Transverse colon (tissue), 4 donors: Measurements from ENCODE around the gene GPATCH1. TPM values are rescaled to one million over a fixed set of nuclear protein-coding genes. Genes with fewer than 3 reads are reported as not detected.

Experiments used
- DNase-seq: peaks from one replicate; pipeline ENCODE4 v3.0.0-alpha.2; 2019
- H3K27ac ChIP-seq, 4 donors: fragments of 200-600 bp; sonication (generic); 2 replicates each; pipeline ENCODE4 v1.5.1; 2016 to 2018; ENCODE audit warnings: inconsistent platforms in 4 of 4
- H3K27me3 ChIP-seq: fragments of 200-600 bp; sonication (generic); 2 replicates; pipeline ENCODE4 v1.5.1; 2017; ENCODE audit warnings: inconsistent platforms
- H3K36me3 ChIP-seq, 4 donors: fragments of 200-600 bp; sonication (generic); 2 replicates each; pipeline ENCODE4 v1.5.1; 2017 to 2019; ENCODE audit warnings: inconsistent platforms in 4 of 4
- H3K4me1 ChIP-seq, 4 donors: fragments of 200-600 bp; sonication (generic); 2 replicates each; pipeline ENCODE4 v1.5.1; 2017 to 2020; ENCODE audit warnings: inconsistent platforms in 4 of 4
- H3K4me3 ChIP-seq, 4 donors: fragments of 200-600 bp; sonication (generic); 1 replicate in 1 of 4; 2 replicates in 3 of 4; pipeline versions ENCODE4 v1.5.1 to v1.6.1; 2017 to 2019; ENCODE audit warnings: inconsistent platforms in 4 of 4
- H3K9me3 ChIP-seq, 2 donors: fragments of 200-600 bp; sonication (generic); 2 replicates each; pipeline ENCODE4 v1.5.1; 2017 to 2019; ENCODE audit warnings: inconsistent platforms in 2 of 2
- CTCF ChIP-seq, 5 experiments: fragments of 200-600 bp in 3 of 5; fragments of 450-650 bp in 2 of 5; sonication (generic) in 3 of 5; IDR thresholded peaks; 1 replicate in 2 of 5; 2 replicates in 3 of 5; pipeline ENCODE4 v1.5.1; 2016 to 2017; ENCODE audit warnings: antibody characterized with exemption in 5 of 5, inconsistent platforms in 3 of 5, mild to moderate bottlenecking in 2 of 5, moderate library complexity in 1 of 5
- EP300 ChIP-seq: sonication (generic); formaldehyde crosslinking; IDR thresholded peaks from one replicate; pipeline ENCODE4 v1.6.1; 2017; ENCODE audit warnings: antibody characterized with exemption, low read depth
- POLR2A ChIP-seq: fragments of 450-650 bp; IDR thresholded peaks from one replicate; pipeline ENCODE4 v1.6.1; 2016; ENCODE audit warnings: antibody characterized with exemption, mild to moderate bottlenecking, moderate library complexity
- POLR2AphosphoS5 ChIP-seq, 3 donors: sonication (generic); formaldehyde crosslinking; IDR thresholded peaks; one replicate each; pipeline ENCODE4 v1.6.1; 2016; ENCODE audit warnings: antibody characterized with exemption in 3 of 3
- WGBS, 2 donors: methylation state at CpG; one replicate each; pipeline ENCODE4 v1.1.5; 2018; ENCODE audit warnings: low coverage in 1 of 2; 5-methylcytosine and 5-hydroxymethylcytosine counted together
- in situ Hi-C, 4 donors: fragments of 200-750 bp; cut with MboI; loops; one replicate each; pipeline versions ENCODE4 v1.15.0 to v1.15.1; 2017; ENCODE audit warnings: low sequenced_read_pairs in 3 of 4, low pct_ligation_motif_present in 1 of 4, low pct_unique_long_range_greater_than_20kb in 1 of 4
- intact Hi-C: fragments of 100-400 bp; cut with DNase I; formaldehyde crosslinking; loops from one replicate; pipeline ENCODE4 v1.15.1; 2023; ENCODE audit warnings: low total_unique reads
- total RNA-seq, 4 donors: library from RNA; depleted of rRNA; stranded (reverse); fragments of >200 nt; gene quantifications; one replicate each; pipeline ENCODE4 v1.1.0, GENCODE V29; 2016

The GPATCH1 gene
- total RNA-seq, 4 donors from 2014 or later, result 9.1 to 16.8 (median 14.8) TPM

DNA sequence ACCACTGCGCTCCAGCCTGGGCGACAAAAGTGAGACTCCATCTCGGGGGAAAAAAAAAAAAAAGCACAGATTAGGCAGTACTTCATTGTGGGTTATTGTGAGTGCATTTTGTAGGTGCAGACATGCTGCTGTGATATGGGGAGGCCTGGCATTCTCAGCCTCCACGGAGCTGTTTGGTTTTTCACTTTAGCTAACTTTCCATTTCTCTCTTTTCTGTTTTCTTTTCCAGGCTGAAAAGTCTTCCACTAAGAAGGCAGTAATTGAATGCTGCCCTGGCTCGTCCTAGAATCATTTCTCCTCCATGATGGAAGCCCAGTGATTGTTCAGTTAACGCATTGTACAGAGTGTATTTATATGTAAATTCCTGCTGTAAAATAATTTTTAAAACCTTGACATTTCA lies 48.9 kb downstream of the GPATCH1 start:
- H3K36me3 ChIP-seq, result peaks cover 0 to 38% (median 11%) of the 10 kb centered on the region in 4 donors
- intact Hi-C loops (no loop called here), in situ Hi-C loops (loop anchor here in 1 of 4 donors (10.0 kb wide), 1 partner anchor 155 kb away; the partner anchor contains the start of genes CEP89 and FAAP24)

GRCh38 chr19:33130433-33130832 lies 49.5 kb downstream of the GPATCH1 start:
- H3K9me3 ChIP-seq, result no peaks in the 10 kb centered on the region
- in situ Hi-C loops, result no loop called here
- intact Hi-C loops, result no loop called here
- WGBS, 2 donors, result 89% methylated on average over 5 to 6 of the region's 6 CpGs
- TF ChIP-seq CTCF (IDR thresholded peaks at IDR 0.05), result no peak
- no peak for TF ChIP-seq POLR2A
- TF ChIP-seq EP300, result no peak
- no peak for TF ChIP-seq POLR2AphosphoS5 (IDR thresholded peaks at IDR 0.05)
- H3K4me1 ChIP-seq, result peaks cover 0 to 3% (median 1%) of the 10 kb centered on the region in 4 donors
- H3K36me3 ChIP-seq, result peaks cover 0 to 38% (median 11%) of the 10 kb centered on the region in 4 donors
- peaks cover 17% of the 10 kb centered on the region for H3K27me3 ChIP-seq
- H3K4me3 ChIP-seq, result no peak overlapping the region
- DNase-seq, result no peak
- H3K27ac ChIP-seq, result no peak overlapping the region

More for the DNA sequence above, 48.9 kb downstream of the GPATCH1 start:
- peaks cover 12% of the 10 kb centered on the region for H3K27me3 ChIP-seq
- TF ChIP-seq POLR2AphosphoS5 (IDR thresholded peaks at IDR 0.05) (no peak), POLR2A (no peak), EP300 (no peak), CTCF (IDR thresholded peaks at IDR 0.05) (no peak)
- no peak for DNase-seq
- 89% methylated on average over 6 of the region's 6 CpGs for WGBS, 2 donors
- no peak overlapping the region for H3K4me3 ChIP-seq
- H3K9me3 ChIP-seq, result no peaks in the 10 kb centered on the region
- no peak overlapping the region for H3K27ac ChIP-seq
- peaks cover 0 to 3% (median 1%) of the 10 kb centered on the region in 4 donors for H3K4me1 ChIP-seq

DNA sequence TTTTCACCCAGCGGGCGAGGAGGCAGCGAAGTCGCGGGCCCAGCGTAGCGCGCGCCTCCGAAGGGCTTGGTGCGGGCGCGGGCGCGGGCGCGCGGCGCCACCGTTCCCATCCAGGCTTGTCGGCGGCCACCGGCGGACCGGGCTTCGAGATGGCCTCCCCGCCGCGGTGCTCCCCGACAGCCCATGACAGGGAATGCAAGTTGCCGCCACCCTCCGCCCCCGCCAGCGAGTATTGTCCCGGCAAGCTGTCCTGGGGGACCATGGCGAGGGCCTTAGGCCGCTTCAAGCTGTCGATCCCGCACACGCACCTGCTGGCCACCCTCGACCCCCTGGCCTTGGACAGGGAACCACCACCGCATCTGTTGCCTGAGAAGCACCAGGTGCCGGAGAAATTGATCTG lies 51.0 kb downstream of the GPATCH1 start, which contains the start of gene WDR88:
Gene WDR88 (plus strand): TSS at position 94 of the 400 bp plus-strand sequence. CDS start 56 bp downstream, at position 150.
- TF ChIP-seq EP300 (no peak), CTCF (IDR thresholded peaks at IDR 0.05) (no peak), POLR2A (no peak), POLR2AphosphoS5 (IDR thresholded peaks at IDR 0.05) (no peak)
- Histone ChIP-seq H3K4me3 (no peak within 1 kb of the TSS), H3K36me3 (peaks cover 0 to 30% (median 9%) of the 10 kb centered on the region in 4 donors), H3K27ac (no peak within 1 kb of the TSS), H3K27me3 (peaks cover 23% of the 10 kb centered on the region), H3K4me1 (peaks cover 0 to 3% (median 0%) of the 10 kb centered on the region in 4 donors), H3K9me3 (no peaks in the 10 kb centered on the region)
- DNase-seq, result no peak
- intact Hi-C loops (no loop called here), in situ Hi-C loops (no loop called here)
- WGBS, 2 donors, result 94% methylated on average over 40 of the region's 43 CpGs; no CpG with 5 or more reads in 1 of the 2 donors

GRCh38 chr19:33132425-33132824 lies 51.4 kb downstream of the GPATCH1 start:
- WGBS, 2 donors, result 91% methylated on average over 6 of the region's 15 CpGs; no CpG with 5 or more reads in 1 of the 2 donors
- intact Hi-C loops (no loop called here), in situ Hi-C loops (no loop called here)
- no peak for DNase-seq
- Histone ChIP-seq H3K9me3 (no peaks in the 10 kb centered on the region), H3K27me3 (peaks cover 23% of the 10 kb centered on the region), H3K36me3 (peaks cover 0 to 27% (median 8%) of the 10 kb centered on the region in 4 donors), H3K4me1 (peaks cover 0 to 3% (median 0%) of the 10 kb centered on the region in 4 donors), H3K4me3 (no peak overlapping the region), H3K27ac (no peak overlapping the region)
- TF ChIP-seq EP300 (no peak), CTCF (IDR thresholded peaks at IDR 0.05) (peak in 1 of 5 experiments; percentile 3), POLR2A (no peak)
